SU-DHL-6 (cell line): ENCODE results near the gene TMEM187.

Source experiments
- H2AFZ ChIP-seq: fragments of 200-600 bp; sonication (generic); 2 replicates; pipeline ENCODE4 v1.6.1; 2014; ENCODE audit warnings: low read depth, mild to moderate bottlenecking, moderate library complexity, mixed read lengths, antibody characterized with exemption, low read length; ENCODE audit not compliant: severe bottlenecking
- H3F3A ChIP-seq: fragments of 200-600 bp; shearing (Covaris generic); 2 replicates; pipeline ENCODE4 v1.6.0; 2016; ENCODE audit warnings: antibody characterized with exemption, mild to moderate bottlenecking; ENCODE audit not compliant: insufficient read depth
- H3K27ac ChIP-seq: fragments of 200-600 bp; sonication (generic); 2 replicates; pipeline ENCODE4 v1.5.1; 2016; ENCODE audit warnings: low read depth, mild to moderate bottlenecking, low read length, moderate library complexity, mixed read lengths
- H3K27me3 ChIP-seq: fragments of 200-600 bp; sonication (generic), shearing (Covaris generic); 2 replicates; pipeline ENCODE4 v1.6.0; 2014; ENCODE audit warnings: mild to moderate bottlenecking, low read length
- H3K36me3 ChIP-seq: fragments of 200-600 bp; sonication (generic); 2 replicates; pipeline ENCODE4 v1.6.1; 2014; ENCODE audit warnings: mild to moderate bottlenecking, low read length, mixed read lengths
- H3K4me2 ChIP-seq: fragments of 300-600, 200-600 bp; shearing (Covaris generic), sonication (generic); 2 replicates; pipeline ENCODE4 v1.6.0; 2014; ENCODE audit warnings: low read length, low read depth, mild to moderate bottlenecking; ENCODE audit not compliant: poor library complexity, severe bottlenecking
- H3K4me3 ChIP-seq: fragments of 200-600 bp; sonication (generic); 2 replicates; pipeline ENCODE4 v1.5.1; 2014; ENCODE audit warnings: antibody characterized with exemption, low read length, mild to moderate bottlenecking, mixed read lengths; ENCODE audit not compliant: insufficient read depth, poor library complexity, severe bottlenecking
- H3K79me2 ChIP-seq: fragments of 200-600 bp; sonication (generic); 2 replicates; pipeline ENCODE4 v1.6.1; 2014; ENCODE audit warnings: mild to moderate bottlenecking, low read length, moderate library complexity; ENCODE audit not compliant: insufficient read depth
- H3K9ac ChIP-seq: fragments of 200-600 bp; sonication (generic); 2 replicates; pipeline ENCODE4 v1.7.0; 2014; ENCODE audit warnings: mild to moderate bottlenecking, low read length
- H3K9me2 ChIP-seq: fragments of 200-600 bp; sonication (generic); replicated peaks from 2 replicates; pipeline ENCODE4 v1.6.1; 2014; ENCODE audit warnings: low read length; ENCODE audit not compliant: insufficient read depth
- H3K9me3 ChIP-seq: fragments of 200-600 bp; sonication (generic); 2 replicates; pipeline ENCODE4 v1.6.1; 2014; ENCODE audit warnings: low read length, mixed read lengths; ENCODE audit not compliant: insufficient read depth
- H4K20me1 ChIP-seq: fragments of 200-600 bp; sonication (generic); 2 replicates; pipeline ENCODE4 v1.6.1; 2014; ENCODE audit warnings: low read depth, mild to moderate bottlenecking, antibody characterized with exemption, low read length, moderate library complexity, mixed read lengths
- EZH2phosphoT487 ChIP-seq: fragments of 200-600 bp; sonication (generic), shearing (Covaris generic); conservative IDR thresholded peaks from 2 replicates; pipeline ENCODE4 v1.6.1; 2018; ENCODE audit warnings: mild to moderate bottlenecking, antibody characterized with exemption, low read length, moderate library complexity, mixed read lengths
- TF ChIP-seq, protein P1 (sequence below): fragments of 200-600 bp; sonication (generic); IDR thresholded peaks from one replicate; pipeline ENCODE4 v1.5.1; 2017; ENCODE audit warnings: antibody characterized with exemption, mild to moderate bottlenecking, low read length, moderate library complexity; ENCODE audit not compliant: insufficient read depth, poor library complexity, severe bottlenecking

TMEM187 gene

DNA sequence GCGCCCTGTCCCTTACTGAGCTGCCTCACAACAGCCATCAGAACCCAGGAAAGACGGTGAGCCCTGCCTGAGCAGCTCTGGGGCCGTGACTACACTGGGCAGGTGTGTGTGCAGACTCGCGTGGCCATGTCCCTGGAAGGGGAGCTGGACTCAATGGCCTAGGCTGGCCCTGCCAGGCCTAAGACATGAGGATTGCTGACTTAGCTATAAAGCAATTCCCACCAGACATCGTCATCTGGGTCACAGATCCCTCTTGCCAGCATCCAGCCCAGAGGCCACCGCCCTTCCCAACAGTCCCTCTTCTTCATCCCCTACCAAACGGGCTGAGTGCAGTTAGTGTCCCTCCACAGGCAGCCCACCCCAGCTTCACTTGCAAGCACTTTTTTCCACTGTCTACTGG, 41.4 kb upstream of the TMEM187 start:
- no peaks in the 10 kb centered on the region for H3K9me3 ChIP-seq
- no peaks in the 10 kb centered on the region for H3K27me3 ChIP-seq
- H3K36me3 ChIP-seq, result no peaks in the 10 kb centered on the region
- TF ChIP-seq, protein P1, sequence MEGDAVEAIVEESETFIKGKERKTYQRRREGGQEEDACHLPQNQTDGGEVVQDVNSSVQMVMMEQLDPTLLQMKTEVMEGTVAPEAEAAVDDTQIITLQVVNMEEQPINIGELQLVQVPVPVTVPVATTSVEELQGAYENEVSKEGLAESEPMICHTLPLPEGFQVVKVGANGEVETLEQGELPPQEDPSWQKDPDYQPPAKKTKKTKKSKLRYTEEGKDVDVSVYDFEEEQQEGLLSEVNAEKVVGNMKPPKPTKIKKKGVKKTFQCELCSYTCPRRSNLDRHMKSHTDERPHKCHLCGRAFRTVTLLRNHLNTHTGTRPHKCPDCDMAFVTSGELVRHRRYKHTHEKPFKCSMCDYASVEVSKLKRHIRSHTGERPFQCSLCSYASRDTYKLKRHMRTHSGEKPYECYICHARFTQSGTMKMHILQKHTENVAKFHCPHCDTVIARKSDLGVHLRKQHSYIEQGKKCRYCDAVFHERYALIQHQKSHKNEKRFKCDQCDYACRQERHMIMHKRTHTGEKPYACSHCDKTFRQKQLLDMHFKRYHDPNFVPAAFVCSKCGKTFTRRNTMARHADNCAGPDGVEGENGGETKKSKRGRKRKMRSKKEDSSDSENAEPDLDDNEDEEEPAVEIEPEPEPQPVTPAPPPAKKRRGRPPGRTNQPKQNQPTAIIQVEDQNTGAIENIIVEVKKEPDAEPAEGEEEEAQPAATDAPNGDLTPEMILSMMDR, result no peak
- no peak for TF ChIP-seq EZH2phosphoT487
- H3K27ac ChIP-seq, result no peak overlapping the region
- H3F3A ChIP-seq, result peaks cover 17% of the 10 kb centered on the region
- H3K9me2 ChIP-seq, result no peaks in the 10 kb centered on the region
- no peaks in the 10 kb centered on the region for H4K20me1 ChIP-seq
- H3K79me2 ChIP-seq, result peaks cover 19% of the 10 kb centered on the region
- H3K4me3 ChIP-seq, result no peak overlapping the region
- no peak overlapping the region for H3K4me2 ChIP-seq
- no peak overlapping the region for H3K9ac ChIP-seq
- H2AFZ ChIP-seq, result no peak overlapping the region

DNA sequence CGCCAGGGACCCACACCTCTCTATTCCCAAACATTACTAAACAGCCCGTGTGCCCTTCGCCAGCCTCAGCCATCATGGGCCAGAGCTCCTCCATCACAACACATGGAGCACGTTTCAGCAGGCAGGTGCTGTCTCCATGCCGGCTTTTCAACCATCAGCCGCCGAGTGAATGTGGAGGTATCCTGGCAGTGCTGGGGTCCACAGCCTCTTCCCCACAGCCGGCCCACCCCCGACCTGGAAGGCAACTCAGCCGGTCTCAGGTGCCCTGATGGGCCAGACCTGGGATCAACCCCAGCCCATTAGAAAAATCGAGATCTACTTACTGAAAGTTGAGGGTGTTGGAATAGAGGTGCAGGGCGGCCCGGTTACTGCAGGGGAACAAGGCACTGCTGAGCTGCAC, 40.8 kb upstream of the TMEM187 start:
- TF ChIP-seq, protein P1, result no peak
- TF ChIP-seq EZH2phosphoT487, result no peak
- H3K9me3 ChIP-seq, result no peaks in the 10 kb centered on the region
- H3K9me2 ChIP-seq, result no peaks in the 10 kb centered on the region
- no peak overlapping the region for H2AFZ ChIP-seq
- H3K9ac ChIP-seq, result no peak overlapping the region
- no peaks in the 10 kb centered on the region for H4K20me1 ChIP-seq
- H3K27ac ChIP-seq, result no peak overlapping the region
- H3K27me3 ChIP-seq, result no peaks in the 10 kb centered on the region
- no peak overlapping the region for H3K4me3 ChIP-seq
- H3K79me2 ChIP-seq, result peaks cover 19% of the 10 kb centered on the region
- no peak overlapping the region for H3K4me2 ChIP-seq
- H3K36me3 ChIP-seq, result no peaks in the 10 kb centered on the region
- H3F3A ChIP-seq, result peaks cover 21% of the 10 kb centered on the region

DNA sequence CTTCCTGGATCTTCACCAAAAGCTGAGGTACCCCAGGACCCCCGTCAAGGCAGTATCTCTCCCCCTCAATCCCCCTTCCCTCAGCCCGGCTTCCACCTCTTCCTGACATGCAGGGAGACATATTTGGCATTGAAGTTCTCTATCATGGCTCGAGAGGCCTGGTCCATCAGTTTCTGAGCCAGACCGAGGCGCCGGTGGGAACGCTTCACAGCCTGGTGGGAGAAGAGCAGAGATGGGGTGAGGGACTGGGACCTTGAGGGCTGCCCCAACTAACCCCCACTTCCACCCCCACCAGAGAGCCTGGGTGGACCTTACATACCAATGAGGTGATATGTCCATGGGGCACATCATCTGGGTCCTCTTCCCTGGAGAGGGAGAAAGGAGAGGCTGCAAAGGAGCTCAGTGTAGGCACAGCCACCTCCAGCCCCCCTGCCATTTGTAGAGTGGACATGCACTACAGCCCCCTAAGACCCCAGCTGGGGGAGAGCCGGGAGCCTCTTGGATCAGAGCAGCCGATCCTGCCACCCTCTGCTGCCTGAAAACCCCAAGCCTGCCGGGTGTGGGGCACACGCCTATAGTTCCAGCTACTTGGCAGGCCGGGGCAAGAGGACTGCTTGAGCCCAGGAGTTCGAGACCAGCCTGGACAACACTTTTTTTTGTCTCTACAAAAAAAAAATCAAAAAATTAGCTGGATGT, 40.2 kb upstream of the TMEM187 start:
- Histone ChIP-seq H3K36me3 (no peaks in the 10 kb centered on the region), H3F3A (peaks cover 16% of the 10 kb centered on the region), H3K9me2 (no peaks in the 10 kb centered on the region), H3K9ac (no peak overlapping the region), H2AFZ (no peak overlapping the region), H4K20me1 (no peaks in the 10 kb centered on the region), H3K4me2 (no peak overlapping the region), H3K79me2 (peaks cover 19% of the 10 kb centered on the region), H3K9me3 (no peaks in the 10 kb centered on the region), H3K27me3 (no peaks in the 10 kb centered on the region), H3K27ac (no peak overlapping the region), H3K4me3 (no peak overlapping the region)
- TF ChIP-seq, protein P1, result no peak
- TF ChIP-seq EZH2phosphoT487, result no peak
